Measurements from ENCODE around the gene IQCE. TPM values are rescaled to one million over a fixed set of nuclear protein-coding genes. Genes with fewer than 3 reads are reported as not detected.

Gene IQCE
- total RNA-seq = 10 to 100 TPM; 19.0 to 19.3 TPM
- 10 to 100 TPM; 14.7 to 25.1 (median 18.3) TPM for polyA plus RNA-seq (ENCODE audit: insufficient read length in 6 of 6)
- long read RNA-seq, donor 1, full-length matches to known transcripts = 3 of 32 reads
- long read RNA-seq, donor 1, partial matches to known transcripts = 29 of 32 reads
- long read RNA-seq, donor 1, other reads (novel, unspliced or antisense) = 0 of 32 reads
- long read RNA-seq, donor 2, full-length matches to known transcripts = 2 of 32 reads
- long read RNA-seq, donor 2, partial matches to known transcripts = 30 of 32 reads
- long read RNA-seq, donor 2, other reads (novel, unspliced or antisense) = 0 of 32 reads
- long read RNA-seq, donor 3, full-length matches to known transcripts = 1 of 1 reads
- long read RNA-seq, donor 3, partial matches to known transcripts = 0 of 1 reads
- long read RNA-seq, donor 3, other reads (novel, unspliced or antisense) = 0 of 1 reads
- long read RNA-seq, donor 4, full-length matches to known transcripts = 3 of 11 reads
- long read RNA-seq, donor 4, partial matches to known transcripts = 5 of 11 reads
- long read RNA-seq, donor 4, other reads (novel, unspliced or antisense) = 3 of 11 reads
- long read RNA-seq, donor 5 = 0 reads
- long read RNA-seq, donor 6 = 0 reads
- long read RNA-seq, donor 7 = 0 reads
- long read RNA-seq, donor 8, full-length matches to known transcripts = 2 of 21 reads
- long read RNA-seq, donor 8, partial matches to known transcripts = 19 of 21 reads
- long read RNA-seq, donor 8, other reads (novel, unspliced or antisense) = 0 of 21 reads
- long read RNA-seq, donor 9 = 0 reads
- long read RNA-seq, donor 10, full-length matches to known transcripts = 1 of 10 reads
- long read RNA-seq, donor 10, partial matches to known transcripts = 7 of 10 reads
- long read RNA-seq, donor 10, other reads (novel, unspliced or antisense) = 2 of 10 reads
- long read RNA-seq, donor 11, full-length matches to known transcripts = 3 of 27 reads
- long read RNA-seq, donor 11, partial matches to known transcripts = 17 of 27 reads
- long read RNA-seq, donor 11, other reads (novel, unspliced or antisense) = 7 of 27 reads
- long read RNA-seq, donor 12, full-length matches to known transcripts = 3 of 3 reads
- long read RNA-seq, donor 12, partial matches to known transcripts = 0 of 3 reads
- long read RNA-seq, donor 12, other reads (novel, unspliced or antisense) = 0 of 3 reads

GRCh38 chr7:2558629-2559282 lies at the start of gene IQCE:
TSS of gene IQCE (plus strand) at chr7:2558979. CDS start at chr7:2559182, 203 bp downstream.
- H3K4me3 ChIP-seq = peak within 1 kb of the TSS; percentile 87 to 91
- intact Hi-C loops (cut with DNase I) = no loop called here
- no peaks in the 10 kb centered on the region for H3K36me3 ChIP-seq
- peaks cover 10 to 61% of the 10 kb centered on the region in 2 donors for H3K4me1 ChIP-seq
- peak; percentile 82 for ATAC-seq
- peak; percentile 81 to 99 (median 94) for DNase-seq
- peak within 1 kb of the TSS; percentile 73 to 75 for H3K27ac ChIP-seq
- no peaks in the 10 kb centered on the region for H3K9me3 ChIP-seq
- TF ChIP-seq, protein P1, sequence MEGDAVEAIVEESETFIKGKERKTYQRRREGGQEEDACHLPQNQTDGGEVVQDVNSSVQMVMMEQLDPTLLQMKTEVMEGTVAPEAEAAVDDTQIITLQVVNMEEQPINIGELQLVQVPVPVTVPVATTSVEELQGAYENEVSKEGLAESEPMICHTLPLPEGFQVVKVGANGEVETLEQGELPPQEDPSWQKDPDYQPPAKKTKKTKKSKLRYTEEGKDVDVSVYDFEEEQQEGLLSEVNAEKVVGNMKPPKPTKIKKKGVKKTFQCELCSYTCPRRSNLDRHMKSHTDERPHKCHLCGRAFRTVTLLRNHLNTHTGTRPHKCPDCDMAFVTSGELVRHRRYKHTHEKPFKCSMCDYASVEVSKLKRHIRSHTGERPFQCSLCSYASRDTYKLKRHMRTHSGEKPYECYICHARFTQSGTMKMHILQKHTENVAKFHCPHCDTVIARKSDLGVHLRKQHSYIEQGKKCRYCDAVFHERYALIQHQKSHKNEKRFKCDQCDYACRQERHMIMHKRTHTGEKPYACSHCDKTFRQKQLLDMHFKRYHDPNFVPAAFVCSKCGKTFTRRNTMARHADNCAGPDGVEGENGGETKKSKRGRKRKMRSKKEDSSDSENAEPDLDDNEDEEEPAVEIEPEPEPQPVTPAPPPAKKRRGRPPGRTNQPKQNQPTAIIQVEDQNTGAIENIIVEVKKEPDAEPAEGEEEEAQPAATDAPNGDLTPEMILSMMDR (IDR thresholded peaks at IDR 0.05) = no peak
- no peaks in the 10 kb centered on the region for H3K27me3 ChIP-seq

- DNase-seq = peak in 1 of 4 donors; percentile 67
- intact Hi-C loops (cut with DNase I) = no loop called here
- no peak for ATAC-seq
- no peak overlapping the region for H3K4me3 ChIP-seq
- no peak overlapping the region for H3K27ac ChIP-seq
- H3K4me1 ChIP-seq = peaks cover 21 to 55% of the 10 kb centered on the region in 2 donors
- TF ChIP-seq, protein P1 (IDR thresholded peaks at IDR 0.05) = no peak
- peaks cover 0 to 8% of the 10 kb centered on the region in 2 donors for H3K27me3 ChIP-seq
- H3K36me3 ChIP-seq = no peaks in the 10 kb centered on the region
- no peaks in the 10 kb centered on the region for H3K9me3 ChIP-seq
Measured at GRCh38 chr7:2509298-2509906, 49.4 kb upstream of the IQCE start.

DNA sequence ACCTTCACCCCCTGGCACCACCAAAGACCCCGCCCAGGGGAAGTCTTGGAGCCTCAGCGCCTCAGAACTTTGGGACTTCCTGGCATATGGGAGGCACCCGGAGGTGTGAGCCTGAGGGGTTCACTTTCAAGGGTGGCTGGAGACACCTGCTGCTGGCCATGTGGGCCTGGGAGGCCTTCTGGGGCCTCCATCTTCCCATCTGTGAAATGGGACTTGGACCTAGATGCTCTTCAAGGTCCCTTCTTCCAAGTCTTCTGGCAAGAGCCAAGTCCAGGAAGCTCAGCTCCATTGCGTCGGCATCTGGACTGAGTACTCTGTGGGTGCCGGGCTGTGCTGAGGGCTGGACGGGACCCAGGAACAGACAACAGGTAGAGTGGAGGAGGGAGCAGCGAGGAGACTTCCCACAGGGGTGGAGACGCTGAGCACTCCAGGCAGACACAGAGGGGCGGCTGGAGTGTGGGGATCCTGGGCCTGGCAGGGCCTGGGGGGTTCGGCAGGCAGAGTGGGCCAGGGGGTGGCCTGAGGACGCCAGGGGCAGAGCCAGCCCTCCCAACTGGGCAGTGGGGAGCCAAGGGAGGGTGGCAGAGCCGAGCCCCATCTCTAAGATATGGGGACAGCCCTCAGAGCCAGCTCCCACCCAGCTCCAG lies 48.5 kb upstream of the IQCE start:
- H3K36me3 ChIP-seq = no peaks in the 10 kb centered on the region
- peak overlapping the region in 1 of 2 donors; percentile 74 for H3K27ac ChIP-seq
- intact Hi-C loops (cut with DNase I) = no loop called here
- peak in 1 of 4 donors; percentile 53 for DNase-seq
- H3K4me3 ChIP-seq = no peak overlapping the region
- no peak for ATAC-seq
- TF ChIP-seq, protein P1 (IDR thresholded peaks at IDR 0.05) = no peak
- peaks cover 21 to 55% of the 10 kb centered on the region in 2 donors for H3K4me1 ChIP-seq
- no peaks in the 10 kb centered on the region for H3K9me3 ChIP-seq
- H3K27me3 ChIP-seq = peaks cover 0 to 8% of the 10 kb centered on the region in 2 donors

Data from left lung (tissue), 14 donors.